ENCODE data around the gene UBE2D1. TPM values are rescaled to one million over a fixed set of nuclear protein-coding genes. Genes with fewer than 3 reads are reported as not detected.
A peak's percentile ranks its signal among the peaks of the same experiment; 100 is the strongest.

The UBE2D1 gene
- total and polyA plus RNA-seq, 2 of the 4 experiments (the other 2 are of a cell fraction) = 9.1 to 9.7 TPM

- Histone ChIP-seq H3K56ac (ENCODE audit: extremely low read depth, insufficient read depth, low read length) (no peak overlapping the region), H2BK15ac (ENCODE audit: low read depth, low read length) (no peak overlapping the region), H4K20me1 (ENCODE audit: insufficient read depth, low read length) (no peaks in the 10 kb centered on the region), H2BK5ac (ENCODE audit: low read depth, low read length, poor library complexity, severe bottlenecking) (no peak overlapping the region), H3K36me3 (ENCODE audit: control insufficient read depth, insufficient read depth, low read length) (no peaks in the 10 kb centered on the region), H3K4me3 (ENCODE audit: insufficient read depth, low read depth, low read length) (no peak overlapping the region), H3K9ac (ENCODE audit: low read depth, low read length) (no peak overlapping the region), H3K9me3 (ENCODE audit: control insufficient read depth, insufficient read depth, low read length) (no peaks in the 10 kb centered on the region), H4K8ac (ENCODE audit: low read depth in 2 of 2, low read length in 2 of 2) (no peak overlapping the region), H3K27ac (ENCODE audit: insufficient read depth, low read length) (no peak overlapping the region), H3K4me1 (ENCODE audit: control insufficient read depth, insufficient read depth, low read length) (no peaks in the 10 kb centered on the region), H3K14ac (replicated peaks; ENCODE audit: low read depth, low read length) (no peak overlapping the region), H3K18ac (ENCODE audit: low read depth, low read length) (no peak overlapping the region), H3K79me1 (ENCODE audit: low read depth in 1 of 2, low read length in 2 of 2) (no peaks in the 10 kb centered on the region), H2BK20ac (ENCODE audit: low read depth, low read length) (no peak overlapping the region), H2BK120ac (ENCODE audit: low read depth, low read length) (no peak overlapping the region), H3K4ac (ENCODE audit: low read depth, low read length) (no peak overlapping the region), H3K9me1 (ENCODE audit: insufficient read depth, low read length) (no peaks in the 10 kb centered on the region), H2AK9ac (replicated peaks; ENCODE audit: low read depth, low read length, poor library complexity) (no peak overlapping the region), H3K23ac (ENCODE audit: low read depth, low read length) (no peak overlapping the region), H4K91ac (ENCODE audit: insufficient read depth, low read depth, low read length) (no peak overlapping the region), H3K4me2 (ENCODE audit: low read depth, low read length) (no peak overlapping the region), H4K5ac (ENCODE audit: low read depth, low read length) (no peak overlapping the region), H3K27me3 (ENCODE audit: control insufficient read depth, insufficient read depth, low read length) (no peaks in the 10 kb centered on the region), H2AK5ac (ENCODE audit: low read depth, low read length) (no peak overlapping the region), H2AFZ (replicated peaks; ENCODE audit: low read length, poor library complexity) (no peak overlapping the region)
- intact Hi-C loops (cut with micrococcal nuclease) = no loop called here
- no TSS peak for BruUV-seq (replicated peaks)
- TF ChIP-seq CHD1 (IDR thresholded peaks at IDR 0.05; ENCODE audit: low read depth, low read length) (no peak), RCOR1 (IDR thresholded peaks at IDR 0.05; ENCODE audit: insufficient replicate concordance, low read length) (no peak), NFE2L2 (IDR thresholded peaks at IDR 0.05; ENCODE audit: low read depth, low read length) (no peak), MXI1 (IDR thresholded peaks at IDR 0.05; ENCODE audit: borderline replicate concordance, low read depth, low read length) (no peak), CEBPB (IDR thresholded peaks at IDR 0.05; ENCODE audit: low read depth, low read length) (no peak), SMC3 (IDR thresholded peaks at IDR 0.05; ENCODE audit: low read depth, low read length) (no peak), BHLHE40 (IDR thresholded peaks at IDR 0.05; ENCODE audit: low read depth, low read length) (no peak), RAD21 (IDR thresholded peaks at IDR 0.05; ENCODE audit: low read length) (no peak), POLR2A (IDR thresholded peaks at IDR 0.05; ENCODE audit: low read depth, low read length) (no peak)
- TF ChIP-seq, protein P1, sequence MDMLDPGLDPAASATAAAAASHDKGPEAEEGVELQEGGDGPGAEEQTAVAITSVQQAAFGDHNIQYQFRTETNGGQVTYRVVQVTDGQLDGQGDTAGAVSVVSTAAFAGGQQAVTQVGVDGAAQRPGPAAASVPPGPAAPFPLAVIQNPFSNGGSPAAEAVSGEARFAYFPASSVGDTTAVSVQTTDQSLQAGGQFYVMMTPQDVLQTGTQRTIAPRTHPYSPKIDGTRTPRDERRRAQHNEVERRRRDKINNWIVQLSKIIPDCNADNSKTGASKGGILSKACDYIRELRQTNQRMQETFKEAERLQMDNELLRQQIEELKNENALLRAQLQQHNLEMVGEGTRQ (IDR thresholded peaks at IDR 0.05; ENCODE audit: low read depth, low read length) = no peak
- TF ChIP-seq, protein P2, sequence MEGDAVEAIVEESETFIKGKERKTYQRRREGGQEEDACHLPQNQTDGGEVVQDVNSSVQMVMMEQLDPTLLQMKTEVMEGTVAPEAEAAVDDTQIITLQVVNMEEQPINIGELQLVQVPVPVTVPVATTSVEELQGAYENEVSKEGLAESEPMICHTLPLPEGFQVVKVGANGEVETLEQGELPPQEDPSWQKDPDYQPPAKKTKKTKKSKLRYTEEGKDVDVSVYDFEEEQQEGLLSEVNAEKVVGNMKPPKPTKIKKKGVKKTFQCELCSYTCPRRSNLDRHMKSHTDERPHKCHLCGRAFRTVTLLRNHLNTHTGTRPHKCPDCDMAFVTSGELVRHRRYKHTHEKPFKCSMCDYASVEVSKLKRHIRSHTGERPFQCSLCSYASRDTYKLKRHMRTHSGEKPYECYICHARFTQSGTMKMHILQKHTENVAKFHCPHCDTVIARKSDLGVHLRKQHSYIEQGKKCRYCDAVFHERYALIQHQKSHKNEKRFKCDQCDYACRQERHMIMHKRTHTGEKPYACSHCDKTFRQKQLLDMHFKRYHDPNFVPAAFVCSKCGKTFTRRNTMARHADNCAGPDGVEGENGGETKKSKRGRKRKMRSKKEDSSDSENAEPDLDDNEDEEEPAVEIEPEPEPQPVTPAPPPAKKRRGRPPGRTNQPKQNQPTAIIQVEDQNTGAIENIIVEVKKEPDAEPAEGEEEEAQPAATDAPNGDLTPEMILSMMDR (conservative IDR thresholded peaks at IDR 0.05; ENCODE audit: low read depth, low read length) = no peak
- dilution Hi-C loops (cut with HindIII; ENCODE audit: low sequenced_read_pairs, unreplicated experiment) = loop anchor here (25.0 kb wide), 1 partner anchor 136 kb away; no protein-coding TSS in a partner anchor
- ATAC-seq (ENCODE audit: low read depth) (peak; percentile 40), DNase-seq (no peak)
- CTCF ChIA-PET = no interaction called here
- POLR2A ChIA-PET (ENCODE audit: unreplicated experiment) = no interaction called here
- in situ Hi-C loops (cut with MboI; ENCODE audit: low sequenced_read_pairs) = no loop called here
- WGBS, 2 experiments (ENCODE audit: extremely low coverage in 2 of 2, insufficient read length in 1 of 2) = no CpG with 5 or more reads among the region's 1 CpG
These were observed 12.0 kb upstream of the UBE2D1 start for GRCh38 chr10:58322835-58323209.
